NCI-H526 (cell line): ENCODE data around the gene TKTL1.
"Not testable (repeated sequence)": the region's sequence is repeated elsewhere in the genome, so short reads cannot be mapped to it uniquely, and the experiment has no call there.

ENCODE experiments used
- DNase-seq, 2 experiments: peaks; one replicate each; lab custom pipeline; 2025; lab: John Stamatoyannopoulos, UW

TKTL1 gene

DNA sequence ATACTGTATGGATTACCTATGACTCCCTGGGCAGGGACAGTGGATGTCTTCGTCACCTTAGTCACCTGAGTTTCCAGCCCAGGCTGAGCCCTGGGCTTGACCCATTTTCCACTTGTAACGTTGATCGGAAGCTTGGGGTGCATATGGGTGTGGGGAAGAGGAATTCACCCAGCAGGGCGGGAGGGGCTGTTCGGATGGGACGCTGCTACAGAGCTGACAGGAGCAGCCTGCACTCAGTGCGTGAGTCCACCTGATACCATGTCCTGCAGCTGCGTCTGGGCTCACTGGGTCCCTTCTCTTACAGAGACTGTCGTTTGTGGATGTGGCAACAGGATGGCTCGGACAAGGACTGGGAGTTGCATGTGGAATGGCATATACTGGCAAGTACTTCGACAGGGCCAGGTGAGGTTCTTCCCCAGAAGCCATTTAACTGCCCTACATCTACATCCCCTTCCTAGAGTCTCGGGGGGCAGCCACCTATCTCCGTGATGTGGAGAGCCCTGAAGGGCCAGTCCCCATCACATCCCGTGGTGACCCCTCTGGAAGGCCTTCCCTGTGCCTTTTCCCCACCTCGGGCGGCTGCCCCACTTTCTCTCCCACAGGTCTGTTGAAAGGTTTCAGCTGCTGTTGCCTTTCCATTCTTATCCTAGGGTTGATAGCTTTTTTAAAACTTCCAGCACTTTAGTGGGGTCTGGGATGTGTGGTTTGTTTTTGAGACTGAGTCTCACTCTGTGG is 13.6 kb downstream of the TKTL1 start:
- DNase-seq, result no peak

GRCh38 chrX:154310616-154311536 is 15.3 kb downstream of the TKTL1 start:
- DNase-seq, result no peak

DNA sequence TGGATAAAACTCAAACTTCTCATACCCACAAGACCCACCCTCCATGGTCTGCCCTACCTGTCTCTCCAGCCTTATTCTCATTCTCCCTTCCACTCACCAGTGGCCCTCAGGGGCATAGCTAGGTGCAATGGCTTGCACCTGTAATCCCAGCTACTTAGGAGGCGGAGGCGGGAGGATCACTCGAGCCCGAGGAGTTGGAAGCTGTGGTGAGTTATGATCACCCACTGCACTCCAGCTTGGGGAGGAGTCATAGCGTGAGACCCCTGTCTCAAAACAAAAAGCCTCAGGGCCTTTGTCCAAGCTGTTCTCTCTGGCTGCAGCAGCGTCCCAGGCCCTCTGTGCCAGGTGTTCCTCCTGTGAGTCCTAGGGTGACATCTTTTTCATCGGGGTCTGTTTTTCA is 16.5 kb downstream of the TKTL1 start:
- DNase-seq, result no peak

DNA sequence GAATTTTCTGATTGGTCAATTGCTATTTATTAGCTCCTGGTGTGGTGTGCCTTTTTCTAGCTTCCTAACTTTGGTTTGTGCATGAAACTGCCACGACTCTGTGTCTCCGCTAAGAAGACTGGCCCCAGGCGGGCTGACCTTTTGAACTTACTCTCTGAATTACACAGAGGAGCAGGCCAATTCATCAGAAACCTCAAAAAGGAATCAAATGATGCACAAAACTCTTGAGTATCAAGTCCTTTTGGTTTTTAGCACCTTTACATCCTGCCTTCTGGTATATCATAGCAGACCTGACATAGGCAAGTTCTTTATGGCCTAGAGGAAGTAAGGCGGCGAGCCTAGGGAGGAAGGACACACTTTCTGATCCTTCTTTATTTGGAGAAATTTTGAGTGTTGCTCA is 17.6 kb downstream of the TKTL1 start:
- DNase-seq, result no peak

DNA sequence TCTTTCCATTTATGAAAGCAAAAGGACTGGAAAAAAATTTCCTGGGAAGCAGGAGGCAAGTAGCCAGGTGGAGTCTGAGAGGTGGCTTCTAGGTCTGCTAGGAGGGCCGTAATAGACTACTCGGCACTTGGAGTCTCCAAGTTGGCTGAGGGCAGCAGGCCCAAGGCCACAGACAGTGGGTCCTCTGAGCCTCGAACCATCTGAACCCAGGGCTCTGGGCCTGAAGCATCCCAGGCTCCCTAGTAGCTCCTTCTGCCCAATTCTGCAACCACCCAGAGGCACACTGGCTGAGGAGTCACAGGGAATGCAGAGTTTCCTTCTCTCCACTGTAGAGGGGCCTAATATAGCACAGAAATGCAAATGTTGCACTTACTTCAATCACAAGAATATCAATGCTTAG is 19.8 kb downstream of the TKTL1 start:
- no peak for DNase-seq

- peak in 1 of 2 experiments; percentile 66 for DNase-seq
These were observed 21.9 kb downstream of the TKTL1 start for GRCh38 chrX:154317391-154317995.

GRCh38 chrX:154320406-154320805 is 24.8 kb downstream of the TKTL1 start:
- no peak for DNase-seq

GRCh38 chrX:154321152-154321551 is 25.6 kb downstream of the TKTL1 start:
- DNase-seq, result no peak

DNA sequence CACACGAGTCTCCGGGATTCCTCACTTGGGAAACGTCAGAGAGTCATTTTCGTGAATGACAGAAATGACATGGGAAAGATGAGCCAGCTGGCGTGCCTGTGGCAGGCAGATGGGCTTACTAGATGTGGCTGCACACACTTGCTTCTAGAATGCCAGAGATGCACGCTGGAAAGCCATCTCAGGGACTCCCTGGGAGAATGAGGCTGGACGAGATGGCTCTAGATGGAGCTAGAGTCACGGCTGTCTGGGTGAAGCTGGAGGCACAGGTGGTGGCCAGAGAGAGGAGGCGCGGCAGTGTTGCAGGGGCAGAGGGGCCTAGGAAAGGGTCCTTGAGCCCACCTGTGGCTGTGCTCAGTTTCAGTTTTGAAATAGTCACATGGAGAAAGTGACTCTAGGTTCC is 26.0 kb downstream of the TKTL1 start:
- DNase-seq, result peak in 1 of 2 experiments; percentile 31

- DNase-seq, result peak in 1 of 2 experiments; percentile 14
These were observed 27.3 kb downstream of the TKTL1 start for GRCh38 chrX:154322890-154323289.

DNA sequence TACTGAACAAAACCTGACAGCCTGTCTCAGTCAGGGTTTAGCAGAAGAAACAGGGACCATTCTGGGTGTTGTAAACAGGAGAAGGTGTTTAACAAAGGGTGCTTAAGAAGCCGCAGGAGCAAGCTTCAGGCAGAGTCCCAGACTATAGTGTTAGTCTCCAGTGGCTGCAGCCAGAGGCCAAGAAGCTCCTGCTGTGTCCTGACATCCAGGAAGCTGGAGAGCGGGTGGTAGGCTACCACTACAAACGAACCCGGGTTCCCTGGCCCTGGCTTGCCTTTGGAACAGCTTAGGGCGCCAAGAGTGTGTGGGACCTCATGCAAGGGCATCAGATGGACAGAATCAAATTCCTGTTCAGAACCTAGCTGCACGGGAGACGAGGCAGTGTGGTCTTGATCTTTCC is 27.9 kb downstream of the TKTL1 start:
- no peak for DNase-seq

DNA sequence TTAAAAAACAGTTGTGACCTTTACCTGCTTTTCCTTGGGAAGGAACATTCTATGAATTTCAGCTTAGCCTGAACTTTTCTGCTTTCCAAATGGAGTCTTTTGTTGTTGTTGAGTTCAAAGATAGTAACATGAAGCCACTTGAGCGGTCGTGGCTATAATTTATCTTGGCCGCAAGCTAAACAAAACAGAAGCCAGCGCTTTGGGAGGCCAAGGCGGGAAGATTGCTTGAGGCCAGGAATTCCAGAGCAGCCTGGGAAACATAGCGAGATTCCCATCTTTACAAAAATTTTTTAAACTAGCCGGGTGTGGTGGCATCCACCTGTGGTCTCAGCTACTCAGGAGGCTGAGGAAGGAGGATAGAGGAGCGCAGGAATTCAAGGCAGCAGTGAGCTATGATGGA is 29.9 kb downstream of the TKTL1 start:
- no peak for DNase-seq

GRCh38 chrX:154327038-154327820 is 31.6 kb downstream of the TKTL1 start:
- no peak for DNase-seq

DNA sequence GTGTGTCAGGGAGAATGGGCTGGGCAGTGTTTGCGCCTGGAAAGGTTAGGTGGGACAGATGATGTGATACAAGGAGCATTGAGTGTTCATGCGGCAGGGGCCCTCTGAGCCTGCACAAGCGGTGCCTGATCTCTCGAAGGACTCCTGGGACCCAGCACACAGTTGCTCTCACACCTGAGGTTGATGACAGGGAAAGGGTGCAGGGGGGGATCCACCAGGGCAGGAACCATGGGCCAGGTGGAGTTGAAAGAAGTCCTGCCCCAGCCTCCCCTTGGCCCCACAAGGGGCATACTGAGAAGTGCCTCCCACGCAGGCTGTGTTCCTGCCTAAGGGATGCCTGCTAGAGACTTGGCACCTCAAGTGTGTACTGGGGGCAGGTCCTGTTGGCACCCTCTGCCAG is 33.1 kb downstream of the TKTL1 start:
- DNase-seq, result no peak

GRCh38 chrX:154329294-154329693 is 33.7 kb downstream of the TKTL1 start:
- DNase-seq, result peak; percentile 18 to 37

- DNase-seq, result no peak
These were observed 37.0 kb downstream of the TKTL1 start for GRCh38 chrX:154332561-154332960.

DNA sequence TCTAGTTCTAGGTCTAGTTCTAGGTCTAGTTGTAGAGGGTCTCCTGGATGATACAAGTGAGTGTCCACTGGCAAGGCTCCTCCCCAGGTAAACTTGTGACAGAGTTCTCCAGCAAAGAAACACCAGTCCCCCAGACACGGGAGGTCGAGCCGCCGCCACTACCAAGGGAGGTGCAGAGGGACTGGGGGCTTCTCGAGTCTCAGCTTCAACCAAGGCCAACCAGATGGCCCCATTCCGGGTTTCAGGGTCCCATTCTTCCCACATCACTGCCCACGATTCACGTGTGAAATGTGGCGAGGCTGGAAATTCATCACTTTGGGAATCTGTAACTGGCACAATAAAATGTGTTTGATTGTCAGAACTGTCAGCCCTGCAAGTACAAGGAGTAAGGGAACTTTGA is 37.5 kb downstream of the TKTL1 start:
- DNase-seq, result no peak

GRCh38 chrX:154333837-154334271 is 38.3 kb downstream of the TKTL1 start:
- no peak for DNase-seq

GRCh38 chrX:154334496-154334895 is 38.9 kb downstream of the TKTL1 start:
- no peak for DNase-seq

- DNase-seq, result not testable (repeated sequence)
These were observed 46.1 kb downstream of the TKTL1 start for GRCh38 chrX:154341399-154342298.

GRCh38 chrX:154343063-154343462 is 47.5 kb downstream of the TKTL1 start:
- DNase-seq, result not testable (repeated sequence)
